Activated CD8-positive, alpha-beta memory T cell treated with anti-CD3 and anti-CD28 coated beads for 4 hours (primary cell): ENCODE data around the gene MS4A8.

Source experiments
- DNase-seq, 2 donors: peaks; one replicate each; pipeline ENCODE4 v3.0.0-alpha.2; 2020; ENCODE audit warnings: low read depth in 2 of 2

MS4A8 gene

DNA sequence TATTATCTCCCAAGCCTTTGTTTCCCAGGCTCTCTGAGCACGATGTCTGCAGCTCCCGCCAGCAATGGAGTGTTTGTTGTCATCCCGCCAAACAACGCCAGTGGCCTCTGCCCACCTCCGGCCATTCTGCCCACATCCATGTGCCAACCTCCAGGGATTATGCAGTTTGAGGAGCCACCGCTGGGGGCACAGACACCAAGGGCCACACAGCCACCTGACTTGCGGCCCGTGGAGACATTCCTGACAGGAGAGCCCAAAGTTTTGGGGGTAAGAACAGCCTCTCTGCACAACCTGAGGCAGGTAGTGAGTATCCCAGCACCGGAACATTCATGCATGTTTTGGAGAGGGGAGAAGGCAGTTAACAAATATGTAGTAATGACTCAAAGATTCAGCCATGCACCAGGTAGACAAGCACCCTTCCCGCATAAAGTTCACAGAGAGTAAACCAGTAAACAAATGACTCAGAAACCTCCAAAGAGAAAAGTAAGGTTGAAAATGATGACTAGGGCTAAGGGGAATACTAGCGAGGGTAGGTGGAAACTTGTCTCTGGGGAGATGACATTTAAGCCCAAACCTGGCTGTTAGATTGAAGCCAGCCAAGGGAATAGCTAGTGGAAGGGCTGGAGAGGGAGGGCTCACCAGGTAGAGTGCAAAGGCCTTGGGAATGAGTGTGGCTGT lies 64.4 kb downstream of the MS4A8 start:
- no peak for DNase-seq

DNA sequence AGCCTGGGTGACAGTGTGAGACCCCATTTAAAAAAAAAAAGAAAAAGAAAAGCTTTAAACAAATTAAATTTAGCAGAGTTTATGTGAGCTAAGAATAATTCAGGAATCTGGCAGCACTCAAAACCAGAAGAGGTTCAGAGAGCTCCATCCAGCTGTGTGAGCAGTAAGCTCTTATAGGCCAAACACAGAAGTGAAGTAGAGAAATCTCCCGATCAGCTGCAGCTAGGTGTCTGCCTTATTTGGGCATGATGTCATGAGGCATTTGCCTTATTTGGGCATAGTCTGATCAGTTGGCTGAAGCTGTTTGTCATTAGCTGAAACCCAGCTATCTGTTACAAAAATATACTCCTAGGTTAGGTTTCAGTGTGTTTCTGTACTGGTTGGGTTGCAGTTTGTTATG lies 65.5 kb downstream of the MS4A8 start:
- no peak for DNase-seq

DNA sequence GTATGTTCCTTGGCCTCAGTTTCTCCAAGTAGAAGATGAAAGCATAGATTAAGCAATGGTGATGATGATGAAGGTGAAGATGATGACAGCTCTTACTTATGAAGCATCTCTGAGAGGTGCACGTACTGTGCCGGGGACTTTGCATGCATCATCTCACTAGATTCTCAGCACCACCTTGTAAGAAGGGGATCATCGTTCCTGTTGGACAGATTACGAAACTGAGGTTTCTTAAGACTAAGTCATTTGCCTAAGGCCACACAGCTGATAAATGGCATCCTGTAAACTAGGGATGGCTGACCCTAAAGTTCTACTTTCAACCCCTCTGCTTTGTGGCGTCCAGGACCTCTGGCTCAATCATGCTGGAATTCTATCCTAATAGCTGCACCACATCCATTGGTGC lies 65.9 kb downstream of the MS4A8 start:
- DNase-seq: no peak
